ENCODE data around the gene TEX51. TPM values are rescaled to one million over a fixed set of nuclear protein-coding genes. Genes with fewer than 3 reads are reported as not detected.
A peak's percentile ranks its signal among the peaks of the same experiment; 100 is the strongest.

Gene TEX51
- total and polyA plus RNA-seq, 4 donors, result not detected

DNA sequence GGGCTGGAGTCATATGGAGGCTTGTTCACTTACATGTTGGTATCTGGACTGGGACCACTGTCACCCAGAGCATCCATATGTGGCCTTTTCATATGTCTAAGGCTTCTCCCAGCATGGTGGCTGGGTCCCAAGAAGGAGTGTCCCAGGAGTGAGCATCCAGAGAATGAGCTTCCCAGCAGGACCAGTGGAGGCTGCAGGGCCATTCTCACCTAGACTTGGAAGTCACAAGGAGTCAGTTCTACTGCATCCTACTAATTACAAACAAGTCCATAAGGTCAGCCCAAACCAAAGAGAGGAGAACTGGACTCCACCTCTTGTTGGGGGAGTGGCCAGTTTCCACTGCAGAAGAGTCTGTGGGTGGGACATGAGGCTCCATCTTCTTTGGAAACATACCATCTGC is 5.1 kb upstream of the TEX51 start:
- DNase-seq (no peak), ATAC-seq (ENCODE audit: low FRiP score) (no peak)
- Histone ChIP-seq H3K4me1 (ENCODE audit: control insufficient read depth in 1 of 2, insufficient read depth in 2 of 2, low read length in 2 of 2) (no peaks in the 10 kb centered on the region), H3K27me3 (ENCODE audit: control insufficient read depth in 1 of 2, insufficient read depth in 2 of 2, low read length in 1 of 2) (no peaks in the 10 kb centered on the region), H3K9me3 (ENCODE audit: control insufficient read depth, low read length) (no peaks in the 10 kb centered on the region), H3K4me3 (ENCODE audit: low read length in 2 of 2) (no peak overlapping the region), H3K36me3 (ENCODE audit: control insufficient read depth in 1 of 2, insufficient read depth in 2 of 2, low read length in 1 of 2) (no peaks in the 10 kb centered on the region), H3K27ac (ENCODE audit: low read depth in 1 of 2, low read length in 2 of 2) (no peak overlapping the region)
- intact Hi-C loops (cut with DNase I), result no loop called here

DNA sequence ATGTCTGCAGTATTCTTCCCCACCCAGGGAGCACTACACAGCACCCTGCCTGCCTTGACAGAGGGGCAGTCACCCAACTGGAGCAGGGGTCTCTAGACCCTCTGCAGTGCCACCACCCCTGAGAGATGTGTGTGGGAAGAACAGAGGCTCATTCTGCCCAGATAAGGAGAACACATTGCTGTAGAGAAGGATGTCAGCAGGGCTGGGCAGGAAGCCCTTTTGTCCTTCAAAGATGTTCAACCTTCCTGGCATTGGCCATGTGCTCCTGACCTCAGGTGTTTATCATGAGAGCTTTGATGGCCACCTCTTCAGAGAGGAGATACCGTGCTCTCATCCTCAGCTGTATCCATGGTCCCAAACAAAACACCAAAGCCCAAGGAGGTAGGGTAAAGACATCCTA is 4.6 kb upstream of the TEX51 start:
- DNase-seq, result no peak
- H3K27ac ChIP-seq (ENCODE audit: low read depth in 1 of 2, low read length in 2 of 2), result no peak overlapping the region
- intact Hi-C loops (cut with DNase I), result no loop called here
- WGBS, 2 donors, result 88 to 93% methylated on average over 1 of the region's 1 CpG
- no peak for ATAC-seq (ENCODE audit: low FRiP score)
- no peaks in the 10 kb centered on the region for H3K9me3 ChIP-seq (ENCODE audit: control insufficient read depth, low read length)
- no peaks in the 10 kb centered on the region for H3K36me3 ChIP-seq (ENCODE audit: control insufficient read depth in 1 of 2, insufficient read depth in 2 of 2, low read length in 1 of 2)
- H3K4me1 ChIP-seq (ENCODE audit: control insufficient read depth in 1 of 2, insufficient read depth in 2 of 2, low read length in 2 of 2), result no peaks in the 10 kb centered on the region
- H3K4me3 ChIP-seq (ENCODE audit: low read length in 2 of 2), result no peak overlapping the region
- no peaks in the 10 kb centered on the region for H3K27me3 ChIP-seq (ENCODE audit: control insufficient read depth in 1 of 2, insufficient read depth in 2 of 2, low read length in 1 of 2)

DNA sequence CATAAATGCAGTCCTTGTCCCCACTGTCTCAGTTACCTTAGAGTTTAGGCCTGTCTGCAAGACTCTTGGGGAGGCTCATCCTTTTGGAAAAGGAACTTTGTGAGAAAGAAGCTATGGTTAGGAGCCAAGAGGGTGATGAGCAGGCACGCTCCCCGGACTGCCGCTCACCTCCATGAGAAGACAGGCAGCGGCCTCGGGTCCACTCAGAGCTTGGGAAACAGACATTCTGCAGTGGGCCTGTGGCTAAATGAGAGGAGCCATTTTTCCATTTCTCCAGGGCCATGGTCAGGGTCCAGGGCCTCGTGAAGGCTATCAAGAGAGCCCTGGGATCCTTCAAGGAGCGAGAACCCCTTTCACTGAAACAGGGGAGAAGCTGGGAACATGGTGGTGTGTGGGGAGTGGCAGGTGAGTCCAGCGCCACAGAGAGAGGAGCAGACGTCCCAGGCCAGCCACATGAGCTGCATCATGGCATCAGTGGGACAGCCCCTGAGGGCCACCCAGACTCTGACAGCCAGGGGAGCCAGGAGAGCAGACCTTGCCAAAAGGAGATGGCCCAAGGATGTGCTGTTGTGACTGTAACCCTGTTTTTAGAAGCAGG is 4.0 kb upstream of the TEX51 start:
- 92 to 93% methylated on average over 9 of the region's 9 CpGs for WGBS, 2 donors
- DNase-seq (no peak), ATAC-seq (ENCODE audit: low FRiP score) (no peak)
- no peaks in the 10 kb centered on the region for H3K36me3 ChIP-seq (ENCODE audit: control insufficient read depth in 1 of 2, insufficient read depth in 2 of 2, low read length in 1 of 2)
- H3K27ac ChIP-seq (ENCODE audit: low read depth in 1 of 2, low read length in 2 of 2), result no peak overlapping the region
- no peaks in the 10 kb centered on the region for H3K4me1 ChIP-seq (ENCODE audit: control insufficient read depth in 1 of 2, insufficient read depth in 2 of 2, low read length in 2 of 2)
- no peaks in the 10 kb centered on the region for H3K9me3 ChIP-seq (ENCODE audit: control insufficient read depth, low read length)
- H3K4me3 ChIP-seq (ENCODE audit: low read length in 2 of 2), result no peak overlapping the region
- intact Hi-C loops (cut with DNase I), result no loop called here
- no peaks in the 10 kb centered on the region for H3K27me3 ChIP-seq (ENCODE audit: control insufficient read depth in 1 of 2, insufficient read depth in 2 of 2, low read length in 1 of 2)

DNA sequence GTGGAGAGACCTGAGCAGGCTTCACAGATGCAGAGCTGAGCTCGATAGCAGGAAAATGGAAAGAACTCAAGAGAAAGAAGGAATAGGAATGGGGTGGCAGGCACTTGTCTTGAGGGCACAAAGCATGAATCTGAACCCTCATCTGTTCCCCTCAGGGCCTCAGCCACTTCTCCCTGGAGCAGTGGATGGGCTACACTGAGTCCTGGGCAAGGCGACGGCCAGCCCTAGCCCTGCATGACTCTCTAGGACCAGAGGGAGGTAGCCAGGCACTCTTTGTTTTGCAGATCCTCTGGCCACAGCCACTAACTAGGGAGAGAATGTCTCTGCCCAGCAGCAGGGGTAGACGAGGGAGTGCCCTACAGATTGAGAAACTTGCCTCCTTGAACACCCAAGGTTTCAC is 3.4 kb upstream of the TEX51 start:
- H3K27me3 ChIP-seq (ENCODE audit: control insufficient read depth in 1 of 2, insufficient read depth in 2 of 2, low read length in 1 of 2), result no peaks in the 10 kb centered on the region
- no peaks in the 10 kb centered on the region for H3K36me3 ChIP-seq (ENCODE audit: control insufficient read depth in 1 of 2, insufficient read depth in 2 of 2, low read length in 1 of 2)
- ATAC-seq (ENCODE audit: low FRiP score) (no peak), DNase-seq (no peak)
- no peak overlapping the region for H3K4me3 ChIP-seq (ENCODE audit: low read length in 2 of 2)
- H3K9me3 ChIP-seq (ENCODE audit: control insufficient read depth, low read length), result no peaks in the 10 kb centered on the region
- 66 to 75% methylated on average over 4 of the region's 4 CpGs for WGBS, 2 donors
- no peaks in the 10 kb centered on the region for H3K4me1 ChIP-seq (ENCODE audit: control insufficient read depth in 1 of 2, insufficient read depth in 2 of 2, low read length in 2 of 2)
- intact Hi-C loops (cut with DNase I), result no loop called here
- H3K27ac ChIP-seq (ENCODE audit: low read depth in 1 of 2, low read length in 2 of 2), result no peak overlapping the region

DNA sequence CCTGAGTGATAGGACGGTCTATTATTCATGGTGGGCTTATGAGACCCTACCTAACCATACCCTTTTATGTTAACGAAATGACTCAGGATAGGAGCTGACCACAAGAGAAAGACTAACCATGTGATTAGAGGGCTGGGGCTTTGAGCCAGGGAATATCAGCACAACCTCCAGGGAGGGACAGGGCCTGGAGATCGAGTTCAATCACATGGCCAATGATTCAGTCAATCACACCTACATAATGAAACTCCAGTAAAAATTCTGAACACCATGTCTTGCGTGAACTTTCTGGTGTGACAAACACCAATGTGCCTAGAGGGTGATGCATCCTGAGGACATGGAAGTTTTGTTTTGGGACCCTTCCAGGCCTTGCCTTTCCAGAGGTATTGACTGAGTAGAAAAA is 2.2 kb upstream of the TEX51 start:
- 75 to 91% methylated on average over 4 of the region's 4 CpGs for WGBS, 2 donors
- no peak for ATAC-seq (ENCODE audit: low FRiP score)

DNA sequence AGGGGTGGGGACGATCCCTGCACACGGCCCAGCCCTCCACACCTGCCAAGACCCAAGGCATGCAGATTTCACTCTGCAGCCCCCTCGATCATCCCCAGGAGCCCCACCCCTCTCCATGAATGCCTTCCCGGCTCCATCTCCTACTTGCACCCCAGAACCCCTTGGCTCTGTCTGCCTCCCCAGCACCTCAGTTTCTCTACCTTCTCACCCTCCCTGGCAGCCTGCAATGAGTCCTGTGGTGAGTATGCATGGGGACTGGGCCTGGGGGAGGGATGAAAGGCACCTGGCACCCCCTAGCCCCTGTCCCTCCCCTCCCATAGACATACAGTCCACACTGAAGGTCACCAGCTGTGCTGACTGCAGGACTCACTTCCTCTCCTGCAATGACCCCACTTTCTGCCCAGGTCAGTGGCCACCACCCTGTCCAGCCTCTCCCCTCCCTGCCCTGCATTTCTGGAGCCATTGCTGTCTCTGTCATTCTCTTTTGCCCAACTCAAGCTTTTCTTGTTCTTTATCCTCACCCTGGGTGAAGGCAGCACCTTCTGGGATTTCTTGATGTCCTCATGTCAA is 1.0 kb downstream of the TEX51 start:
- intact Hi-C loops (cut with DNase I), result no loop called here
- Histone ChIP-seq H3K36me3 (ENCODE audit: control insufficient read depth in 1 of 2, insufficient read depth in 2 of 2, low read length in 1 of 2) (no peaks in the 10 kb centered on the region), H3K4me1 (ENCODE audit: control insufficient read depth in 1 of 2, insufficient read depth in 2 of 2, low read length in 2 of 2) (no peaks in the 10 kb centered on the region), H3K4me3 (ENCODE audit: low read length in 2 of 2) (no peak overlapping the region), H3K27ac (ENCODE audit: low read depth in 1 of 2, low read length in 2 of 2) (no peak overlapping the region), H3K9me3 (ENCODE audit: control insufficient read depth, low read length) (no peaks in the 10 kb centered on the region), H3K27me3 (ENCODE audit: control insufficient read depth in 1 of 2, insufficient read depth in 2 of 2, low read length in 1 of 2) (no peaks in the 10 kb centered on the region)
- DNase-seq (peak; percentile 14 to 28), ATAC-seq (ENCODE audit: low FRiP score) (no peak)
- 89 to 100% methylated on average over 4 of the region's 4 CpGs for WGBS, 2 donors

More for the DNA sequence above, 2.2 kb upstream of the TEX51 start:
- intact Hi-C loops (cut with DNase I), result no loop called here
- H3K4me1 ChIP-seq (ENCODE audit: control insufficient read depth in 1 of 2, insufficient read depth in 2 of 2, low read length in 2 of 2), result no peaks in the 10 kb centered on the region
- H3K36me3 ChIP-seq (ENCODE audit: control insufficient read depth in 1 of 2, insufficient read depth in 2 of 2, low read length in 1 of 2), result no peaks in the 10 kb centered on the region
- no peak overlapping the region for H3K27ac ChIP-seq (ENCODE audit: low read depth in 1 of 2, low read length in 2 of 2)
- H3K4me3 ChIP-seq (ENCODE audit: low read length in 2 of 2), result no peak overlapping the region
- H3K27me3 ChIP-seq (ENCODE audit: control insufficient read depth in 1 of 2, insufficient read depth in 2 of 2, low read length in 1 of 2), result no peaks in the 10 kb centered on the region
- no peaks in the 10 kb centered on the region for H3K9me3 ChIP-seq (ENCODE audit: control insufficient read depth, low read length)
- DNase-seq, result no peak

GRCh38 chr2:126900646-126901319 is 2.1 kb downstream of the TEX51 start:
- intact Hi-C loops (cut with DNase I), result no loop called here
- no peak overlapping the region for H3K27ac ChIP-seq (ENCODE audit: low read depth in 1 of 2, low read length in 2 of 2)
- no peaks in the 10 kb centered on the region for H3K4me1 ChIP-seq (ENCODE audit: control insufficient read depth in 1 of 2, insufficient read depth in 2 of 2, low read length in 2 of 2)
- H3K9me3 ChIP-seq (ENCODE audit: control insufficient read depth, low read length), result no peaks in the 10 kb centered on the region
- H3K36me3 ChIP-seq (ENCODE audit: control insufficient read depth in 1 of 2, insufficient read depth in 2 of 2, low read length in 1 of 2), result no peaks in the 10 kb centered on the region
- no peak overlapping the region for H3K4me3 ChIP-seq (ENCODE audit: low read length in 2 of 2)
- H3K27me3 ChIP-seq (ENCODE audit: control insufficient read depth in 1 of 2, insufficient read depth in 2 of 2, low read length in 1 of 2), result no peaks in the 10 kb centered on the region
- ATAC-seq (ENCODE audit: low FRiP score) (no peak), DNase-seq (peak in 1 of 2 donors; percentile 12)
- WGBS, 2 donors, result 94 to 98% methylated on average over 9 of the region's 9 CpGs

GRCh38 chr2:126901459-126901858 is 2.8 kb downstream of the TEX51 start:
- ATAC-seq (ENCODE audit: low FRiP score) (no peak), DNase-seq (peak in 1 of 2 donors; percentile 35)
- 95 to 97% methylated on average over 2 of the region's 2 CpGs for WGBS, 2 donors
- Histone ChIP-seq H3K9me3 (ENCODE audit: control insufficient read depth, low read length) (no peaks in the 10 kb centered on the region), H3K36me3 (ENCODE audit: control insufficient read depth in 1 of 2, insufficient read depth in 2 of 2, low read length in 1 of 2) (no peaks in the 10 kb centered on the region), H3K4me3 (ENCODE audit: low read length in 2 of 2) (no peak overlapping the region), H3K27ac (ENCODE audit: low read depth in 1 of 2, low read length in 2 of 2) (no peak overlapping the region), H3K4me1 (ENCODE audit: control insufficient read depth in 1 of 2, insufficient read depth in 2 of 2, low read length in 2 of 2) (no peaks in the 10 kb centered on the region), H3K27me3 (ENCODE audit: control insufficient read depth in 1 of 2, insufficient read depth in 2 of 2, low read length in 1 of 2) (no peaks in the 10 kb centered on the region)
- intact Hi-C loops (cut with DNase I), result no loop called here
